Measurements from ENCODE around the gene ADAMTS7.

- no peak for TF ChIP-seq CTCF (IDR thresholded peaks at IDR 0.05)
- no peak for TF ChIP-seq EZH2 (IDR thresholded peaks at IDR 0.05; ENCODE audit: borderline replicate concordance, insufficient read depth, low read depth, low read length, poor library complexity, severe bottlenecking)
These were observed 96.4 kb downstream of the ADAMTS7 start for GRCh38 chr15:78714890-78715289.

Data from B cell (primary cell).